ENCODE data around the gene BRD2.

Gene BRD2

DNA sequence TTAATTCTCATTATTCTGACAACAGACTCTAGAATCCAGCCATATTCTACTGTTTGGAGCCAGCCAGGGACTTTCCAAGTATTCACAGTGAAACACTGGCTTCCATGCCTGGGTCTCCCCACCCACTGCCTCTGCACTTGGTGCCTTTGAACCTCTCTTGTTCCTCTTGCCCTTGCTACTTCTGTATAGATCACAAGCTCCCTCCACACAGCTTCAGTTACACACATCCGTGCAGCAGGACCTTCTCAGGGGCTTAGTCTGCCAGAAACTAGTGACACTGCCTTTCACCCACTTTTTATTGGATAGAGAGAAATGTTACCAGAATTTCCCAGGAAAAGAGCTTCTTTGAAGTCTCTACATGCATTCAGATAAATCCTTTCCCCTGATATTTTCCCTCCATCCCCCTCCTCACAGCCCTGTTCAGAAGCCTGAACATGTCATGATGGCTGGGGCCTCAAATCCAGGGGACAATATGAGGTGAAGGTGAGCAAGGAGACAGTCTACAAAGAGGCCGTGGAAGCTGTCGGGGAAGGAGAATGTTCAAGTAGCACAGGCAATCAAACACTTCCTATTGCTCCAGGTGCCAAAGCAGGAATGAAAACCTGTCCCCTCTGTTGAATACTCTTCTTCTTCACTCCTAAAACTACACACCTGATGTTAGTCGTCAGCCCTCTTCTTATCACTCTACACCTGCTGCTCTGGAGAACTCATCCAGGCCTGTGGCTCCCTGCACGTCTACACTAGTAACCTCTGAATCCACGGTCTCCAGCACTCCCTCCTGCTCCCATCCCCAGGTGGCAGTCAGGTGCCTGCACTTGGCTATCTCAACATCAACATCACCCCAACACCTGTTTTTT, 61.2 kb downstream of the BRD2 start:
- no peak for DNase-seq (ENCODE audit: low read depth)

- DNase-seq (ENCODE audit: low read depth), result no peak
Observed at GRCh38 chr6:33030245-33030644, 61.9 kb downstream of the BRD2 start.

Measured in GM04504 (cell line).